Measurements from ENCODE around the gene MYO3B.

DNA sequence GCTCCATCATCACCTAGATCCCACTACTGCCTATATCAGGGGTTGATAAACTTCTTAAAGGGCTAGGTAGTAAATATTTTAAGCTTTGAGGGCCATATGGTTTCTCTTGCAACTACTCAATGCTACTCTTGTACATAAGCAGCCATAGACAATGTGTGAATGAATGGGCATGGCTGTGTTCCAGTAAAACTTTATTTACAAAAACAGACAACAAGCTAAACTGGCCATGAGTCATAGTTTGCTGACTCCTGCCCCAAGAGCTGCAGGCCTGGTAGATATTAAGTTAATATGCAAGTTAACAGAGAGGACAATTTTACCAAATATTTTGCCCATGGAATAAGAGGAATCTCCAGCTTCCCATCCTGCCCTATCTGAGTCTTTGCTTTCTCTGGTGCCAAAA is 29.8 kb upstream of the MYO3B start:
- TF ChIP-seq, protein P1, sequence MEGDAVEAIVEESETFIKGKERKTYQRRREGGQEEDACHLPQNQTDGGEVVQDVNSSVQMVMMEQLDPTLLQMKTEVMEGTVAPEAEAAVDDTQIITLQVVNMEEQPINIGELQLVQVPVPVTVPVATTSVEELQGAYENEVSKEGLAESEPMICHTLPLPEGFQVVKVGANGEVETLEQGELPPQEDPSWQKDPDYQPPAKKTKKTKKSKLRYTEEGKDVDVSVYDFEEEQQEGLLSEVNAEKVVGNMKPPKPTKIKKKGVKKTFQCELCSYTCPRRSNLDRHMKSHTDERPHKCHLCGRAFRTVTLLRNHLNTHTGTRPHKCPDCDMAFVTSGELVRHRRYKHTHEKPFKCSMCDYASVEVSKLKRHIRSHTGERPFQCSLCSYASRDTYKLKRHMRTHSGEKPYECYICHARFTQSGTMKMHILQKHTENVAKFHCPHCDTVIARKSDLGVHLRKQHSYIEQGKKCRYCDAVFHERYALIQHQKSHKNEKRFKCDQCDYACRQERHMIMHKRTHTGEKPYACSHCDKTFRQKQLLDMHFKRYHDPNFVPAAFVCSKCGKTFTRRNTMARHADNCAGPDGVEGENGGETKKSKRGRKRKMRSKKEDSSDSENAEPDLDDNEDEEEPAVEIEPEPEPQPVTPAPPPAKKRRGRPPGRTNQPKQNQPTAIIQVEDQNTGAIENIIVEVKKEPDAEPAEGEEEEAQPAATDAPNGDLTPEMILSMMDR (IDR thresholded peaks at IDR 0.05): no peak
- TF ChIP-seq EZH2 (IDR thresholded peaks at IDR 0.05) (no peak), EZH2phosphoT487 (IDR thresholded peaks at IDR 0.05) (no peak)
